Caco-2 (cell line): ENCODE results near the gene ALG9. TPM values are rescaled to one million over a fixed set of nuclear protein-coding genes. Genes with fewer than 3 reads are reported as not detected.

Experiments
- BruUV-seq: library from RNA; stranded (reverse); fragments of 400-500 nt; replicated peaks from 2 replicates; lab custom pipeline; 2021; lab: Mats Ljungman, UMichigan
- CTCF ChIA-PET: fragments of 300-600 bp; sonication (Branson Sonifier 250); formaldehyde crosslinking; loops from one replicate; lab custom pipeline; 2022; ENCODE audit warnings: antibody characterized with exemption; lab: Charles Lee
- POLR2A ChIA-PET: fragments of 300-600 bp; sonication (Branson Sonifier 250); formaldehyde crosslinking; loops from one replicate; lab custom pipeline; 2022; ENCODE audit warnings: antibody characterized with exemption; lab: Charles Lee
- DNase-seq, 2 experiments: peaks; one replicate each; pipeline versions ENCODE4 v3.0.0 to v3.0.0-alpha.2; 2020 to 2022
- H3K27me3 ChIP-seq: replicated peaks from 2 replicates; pipeline ENCODE4 v1.6.0; 2011; ENCODE audit warnings: low read length; ENCODE audit not compliant: control insufficient read depth, insufficient read depth
- H3K36me3 ChIP-seq: 2 replicates; pipeline ENCODE4 v1.5.1; 2011; ENCODE audit warnings: low read length; ENCODE audit not compliant: control insufficient read depth, insufficient read depth
- H3K4me1 ChIP-seq: fragments of 250-450 bp; sonication (Bioruptor Pico); 2 replicates; pipeline ENCODE4 v1.5.1; 2020; ENCODE audit warnings: mild to moderate bottlenecking
- H3K4me3 ChIP-seq: 2 replicates; pipeline ENCODE4 v1.5.1; 2011; ENCODE audit warnings: low read depth, mild to moderate bottlenecking, control low read depth, low read length
- H3K9me3 ChIP-seq: fragments of 250-450 bp; sonication (Bioruptor Pico); 2 replicates; pipeline ENCODE4 v1.5.1; 2020; ENCODE audit warnings: mild to moderate bottlenecking, moderate library complexity
- H3K27ac Mint-ChIP-seq: one replicate; pipeline ENCODE4 v1.8.0; 2022; ENCODE audit warnings: mixed read lengths; ENCODE audit not compliant: unreplicated experiment
- H3K27me3 Mint-ChIP-seq: one replicate; pipeline ENCODE4 v1.8.0; 2022; ENCODE audit warnings: mixed read lengths; ENCODE audit not compliant: insufficient read depth, unreplicated experiment
- H3K36me3 Mint-ChIP-seq: one replicate; pipeline ENCODE4 v1.8.0; 2022; ENCODE audit warnings: mild to moderate bottlenecking, mixed read lengths; ENCODE audit not compliant: insufficient read depth, unreplicated experiment
- H3K4me1 Mint-ChIP-seq: one replicate; pipeline ENCODE4 v1.8.0; 2022; ENCODE audit warnings: low read depth, mixed read lengths; ENCODE audit not compliant: unreplicated experiment
- H3K4me3 Mint-ChIP-seq: one replicate; pipeline ENCODE4 v1.8.0; 2022; ENCODE audit warnings: mild to moderate bottlenecking, moderate library complexity, mixed read lengths; ENCODE audit not compliant: unreplicated experiment
- H3K9me3 Mint-ChIP-seq: one replicate; pipeline ENCODE4 v1.8.0; 2022; ENCODE audit warnings: mixed read lengths; ENCODE audit not compliant: unreplicated experiment
- CTCF ChIP-seq, 2 experiments: fragments of 200-600 bp in 1 of 2; IDR thresholded peaks; 1 replicate in 1 of 2; 2 replicates in 1 of 2; pipeline versions ENCODE4 v1.5.1 to v1.8.0; 2011 to 2022; ENCODE audit warnings: antibody characterized with exemption in 1 of 2, control low read depth in 1 of 2, inconsistent platforms in 1 of 2, low read depth in 1 of 2, low read length in 1 of 2, mild to moderate bottlenecking in 1 of 2, moderate library complexity in 1 of 2; ENCODE audit not compliant: insufficient read depth in 1 of 2, severe bottlenecking in 1 of 2, unreplicated experiment in 1 of 2
- intact Hi-C: fragments of 100-400 bp; cut with micrococcal nuclease; formaldehyde crosslinking; loops from one replicate; pipeline ENCODE4 v1.10.0; 2022; ENCODE audit not compliant: unreplicated experiment
- total RNA-seq: library from RNA; stranded (reverse); gene quantifications from 2 replicates; pipeline ENCODE4 v1.2.3, GENCODE V29; 2022

Gene ALG9
- total RNA-seq, 1 experiment from 2014 or later, result 57.4 TPM

DNA sequence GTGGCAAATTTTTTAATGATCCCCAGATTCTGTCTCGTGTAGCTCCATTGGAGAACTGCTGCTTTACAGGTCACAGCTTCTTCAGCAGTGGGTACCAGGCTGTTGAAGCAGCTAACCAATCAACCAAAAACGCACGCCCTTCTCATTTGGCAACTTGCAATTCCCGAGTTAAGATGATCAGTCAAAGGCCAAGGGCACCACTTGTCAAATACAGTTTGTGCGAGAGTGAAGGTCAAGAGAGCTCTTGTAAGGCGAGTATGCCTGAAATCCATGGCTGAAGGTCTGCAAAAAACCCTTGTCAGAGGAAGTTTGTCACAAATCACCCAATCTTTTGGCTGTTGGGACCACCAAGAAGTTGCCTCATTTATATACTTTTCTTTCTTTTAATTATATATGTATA, 92.3 kb downstream of the ALG9 start:
- intact Hi-C loops, result no loop called here
- H3K36me3 ChIP-seq, result no peaks in the 10 kb centered on the region
- H3K27ac Mint-ChIP-seq, result no peak overlapping the region
- peaks cover 17% of the 10 kb centered on the region for H3K4me1 Mint-ChIP-seq
- DNase-seq, result no peak
- no peaks in the 10 kb centered on the region for H3K36me3 Mint-ChIP-seq
- no peak for TF ChIP-seq CTCF (IDR thresholded peaks at IDR 0.05; ENCODE audit: insufficient read depth in 1 of 2, low read depth in 1 of 2, low read length in 1 of 2, severe bottlenecking in 1 of 2, unreplicated experiment in 1 of 2)
- H3K27me3 Mint-ChIP-seq, result no peaks in the 10 kb centered on the region
- no peaks in the 10 kb centered on the region for H3K9me3 ChIP-seq
- no peak overlapping the region for H3K4me3 ChIP-seq
- no peaks in the 10 kb centered on the region for H3K9me3 Mint-ChIP-seq
- H3K4me3 Mint-ChIP-seq, result no peak overlapping the region
- ChIA-PET CTCF (interaction anchor here (0.7 to 3.0 kb wide), 3 partner anchors 13 to 332 kb away, joined by 3 to 46 read pairs (median 19); partner anchors contain the start of gene PPP2R1B), POLR2A (no interaction called here)
- BruUV-seq, result no TSS peak
- peaks cover 17% of the 10 kb centered on the region for H3K4me1 ChIP-seq
- H3K27me3 ChIP-seq, result no peaks in the 10 kb centered on the region

- ChIA-PET POLR2A (no interaction called here), CTCF (interaction anchor here (0.8 to 3.0 kb wide), 14 partner anchors 8 to 191 kb away, joined by 3 to 46 read pairs (median 8); partner anchors contain the start of genes ALG9, PPP2R1B and SIK2)
- H3K9me3 ChIP-seq, result no peaks in the 10 kb centered on the region
- TF ChIP-seq CTCF (IDR thresholded peaks at IDR 0.05; ENCODE audit: insufficient read depth in 1 of 2, low read depth in 1 of 2, low read length in 1 of 2, severe bottlenecking in 1 of 2, unreplicated experiment in 1 of 2), result no peak
- H3K27me3 Mint-ChIP-seq, result no peaks in the 10 kb centered on the region
- peak overlapping the region; percentile 4 for H3K4me3 Mint-ChIP-seq
- no peaks in the 10 kb centered on the region for H3K36me3 ChIP-seq
- no peak for DNase-seq
- H3K9me3 Mint-ChIP-seq, result no peaks in the 10 kb centered on the region
- peaks cover 17% of the 10 kb centered on the region for H3K4me1 Mint-ChIP-seq
- no peak overlapping the region for H3K4me3 ChIP-seq
- no peaks in the 10 kb centered on the region for H3K27me3 ChIP-seq
- H3K4me1 ChIP-seq, result peaks cover 17% of the 10 kb centered on the region
- H3K36me3 Mint-ChIP-seq, result no peaks in the 10 kb centered on the region
- intact Hi-C loops, result no loop called here
- H3K27ac Mint-ChIP-seq, result peak overlapping the region; percentile 39
- no TSS peak for BruUV-seq
Measured at GRCh38 chr11:111778047-111778558, 93.3 kb downstream of the ALG9 start.

DNA sequence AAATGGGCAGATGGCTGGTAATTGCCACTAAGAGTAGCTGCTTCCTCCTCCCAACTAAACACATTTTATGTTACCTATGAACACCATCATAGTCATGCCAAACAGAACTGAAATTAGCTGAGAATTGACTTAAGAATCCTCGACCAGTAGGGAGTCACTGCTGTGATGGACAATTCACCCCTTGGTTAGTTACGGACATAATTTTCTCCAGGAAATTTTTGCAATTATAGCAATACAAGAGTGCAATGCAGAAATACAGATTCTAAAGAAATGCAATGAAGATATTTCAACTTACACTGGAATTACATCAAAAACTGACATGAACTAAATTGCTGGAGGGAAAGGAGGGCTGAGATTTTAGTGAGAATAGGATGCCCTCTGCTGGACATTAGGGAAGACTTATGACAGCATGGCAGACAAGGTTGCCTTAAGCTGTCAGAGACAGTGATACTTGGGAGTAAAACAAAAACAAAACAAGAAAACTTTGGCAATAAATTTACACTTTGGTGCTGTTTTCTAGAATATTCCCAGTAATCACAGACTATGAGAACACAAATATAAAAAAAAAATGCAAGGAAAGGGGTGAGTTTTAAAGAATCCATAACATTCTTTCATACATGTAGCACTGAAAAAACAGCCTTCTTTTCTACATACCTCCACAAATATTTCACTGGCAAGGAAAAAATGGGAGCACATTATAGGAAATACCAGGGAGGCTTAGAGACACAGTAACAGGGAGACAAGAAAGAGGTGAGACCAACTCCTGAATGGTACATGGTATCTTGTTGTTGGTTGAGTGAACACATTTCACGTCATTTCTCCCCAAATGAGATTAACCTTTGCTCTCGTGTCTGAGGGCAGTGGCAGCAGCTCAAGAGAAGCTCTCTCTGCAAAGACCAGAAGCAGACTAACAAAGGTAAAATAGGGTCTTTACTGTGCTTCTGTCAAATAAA, 94.0 kb downstream of the ALG9 start:
- H3K9me3 Mint-ChIP-seq, result no peaks in the 10 kb centered on the region
- peak overlapping the region; percentile 39 for H3K27ac Mint-ChIP-seq
- no TSS peak for BruUV-seq
- peaks cover 17% of the 10 kb centered on the region for H3K4me1 Mint-ChIP-seq
- H3K4me1 ChIP-seq, result peaks cover 17% of the 10 kb centered on the region
- H3K36me3 Mint-ChIP-seq, result no peaks in the 10 kb centered on the region
- DNase-seq, result peak; percentile 54 to 71
- CTCF ChIA-PET, result interaction anchor here (0.5 to 3.0 kb wide), 25 partner anchors 9 to 380 kb away, joined by 3 to 46 read pairs (median 3); partner anchors contain the start of genes ALG9, PPP2R1B and SIK2
- no peaks in the 10 kb centered on the region for H3K27me3 ChIP-seq
- no peak overlapping the region for H3K4me3 ChIP-seq
- H3K4me3 Mint-ChIP-seq, result peak overlapping the region; percentile 4
- POLR2A ChIA-PET, result interaction anchor here (0.6 to 3.3 kb wide), 2 partner anchors 11 to 175 kb away, joined by 4 to 17 read pairs; partner anchors contain the start of gene PPP2R1B
- H3K9me3 ChIP-seq, result no peaks in the 10 kb centered on the region
- no peaks in the 10 kb centered on the region for H3K36me3 ChIP-seq
- intact Hi-C loops, result loop anchor here (1.0 to 2.0 kb wide), 10 partner anchors 11 to 323 kb away; partner anchors contain the start of genes PPP2R1B and SIK2
- no peaks in the 10 kb centered on the region for H3K27me3 Mint-ChIP-seq
- peak; percentile 95 to 96 for TF ChIP-seq CTCF (IDR thresholded peaks at IDR 0.05; ENCODE audit: insufficient read depth in 1 of 2, low read depth in 1 of 2, low read length in 1 of 2, severe bottlenecking in 1 of 2, unreplicated experiment in 1 of 2)
